ENCODE data around the gene ARID5B.

ARID5B gene

GRCh38 chr10:62021978-62022802 lies 120.7 kb downstream of the ARID5B start:
- H3K36me3 ChIP-seq (ENCODE audit: insufficient read depth, low read length) = peaks cover 47% of the 10 kb centered on the region
- H3K4me1 ChIP-seq (ENCODE audit: insufficient read depth, low read length, poor library complexity, severe bottlenecking) = peaks cover 75% of the 10 kb centered on the region
- H3F3A ChIP-seq (ENCODE audit: low read depth) = no peaks in the 10 kb centered on the region
- peaks cover 97% of the 10 kb centered on the region for H3K79me2 ChIP-seq (ENCODE audit: insufficient read depth, low read length)
- H2AFZ ChIP-seq (ENCODE audit: low read length) = no peak overlapping the region
- no peaks in the 10 kb centered on the region for H3K27me3 ChIP-seq (ENCODE audit: insufficient read depth, low read length, poor library complexity, severe bottlenecking)
- no peaks in the 10 kb centered on the region for H3K9me3 ChIP-seq (ENCODE audit: insufficient read depth, low read depth, low read length)
- H3K9me2 ChIP-seq (replicated peaks; ENCODE audit: low read depth, low read length) = no peaks in the 10 kb centered on the region
- no peak overlapping the region for H3K4me2 ChIP-seq (ENCODE audit: low read depth, low read length, poor library complexity, severe bottlenecking)
- peaks cover 18% of the 10 kb centered on the region for H4K20me1 ChIP-seq (ENCODE audit: insufficient read depth, low read length, poor library complexity, severe bottlenecking)
- TF ChIP-seq EZH2phosphoT487 (IDR thresholded peaks at IDR 0.05; ENCODE audit: borderline replicate concordance) = no peak
- TF ChIP-seq, protein P1, sequence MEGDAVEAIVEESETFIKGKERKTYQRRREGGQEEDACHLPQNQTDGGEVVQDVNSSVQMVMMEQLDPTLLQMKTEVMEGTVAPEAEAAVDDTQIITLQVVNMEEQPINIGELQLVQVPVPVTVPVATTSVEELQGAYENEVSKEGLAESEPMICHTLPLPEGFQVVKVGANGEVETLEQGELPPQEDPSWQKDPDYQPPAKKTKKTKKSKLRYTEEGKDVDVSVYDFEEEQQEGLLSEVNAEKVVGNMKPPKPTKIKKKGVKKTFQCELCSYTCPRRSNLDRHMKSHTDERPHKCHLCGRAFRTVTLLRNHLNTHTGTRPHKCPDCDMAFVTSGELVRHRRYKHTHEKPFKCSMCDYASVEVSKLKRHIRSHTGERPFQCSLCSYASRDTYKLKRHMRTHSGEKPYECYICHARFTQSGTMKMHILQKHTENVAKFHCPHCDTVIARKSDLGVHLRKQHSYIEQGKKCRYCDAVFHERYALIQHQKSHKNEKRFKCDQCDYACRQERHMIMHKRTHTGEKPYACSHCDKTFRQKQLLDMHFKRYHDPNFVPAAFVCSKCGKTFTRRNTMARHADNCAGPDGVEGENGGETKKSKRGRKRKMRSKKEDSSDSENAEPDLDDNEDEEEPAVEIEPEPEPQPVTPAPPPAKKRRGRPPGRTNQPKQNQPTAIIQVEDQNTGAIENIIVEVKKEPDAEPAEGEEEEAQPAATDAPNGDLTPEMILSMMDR (conservative IDR thresholded peaks at IDR 0.05; ENCODE audit: low read length) = no peak
- H3K4me3 ChIP-seq (ENCODE audit: low read length, poor library complexity, severe bottlenecking) = no peak overlapping the region
- no peak overlapping the region for H3K9ac ChIP-seq (ENCODE audit: low read depth, low read length, poor library complexity, severe bottlenecking)

GRCh38 chr10:62022830-62023229 lies 121.3 kb downstream of the ARID5B start:
- H3K9me2 ChIP-seq (replicated peaks; ENCODE audit: low read depth, low read length) = no peaks in the 10 kb centered on the region
- H2AFZ ChIP-seq (ENCODE audit: low read length) = no peak overlapping the region
- H3K4me2 ChIP-seq (ENCODE audit: low read depth, low read length, poor library complexity, severe bottlenecking) = no peak overlapping the region
- no peak overlapping the region for H3K9ac ChIP-seq (ENCODE audit: low read depth, low read length, poor library complexity, severe bottlenecking)
- no peaks in the 10 kb centered on the region for H3K9me3 ChIP-seq (ENCODE audit: insufficient read depth, low read depth, low read length)
- no peaks in the 10 kb centered on the region for H3K27me3 ChIP-seq (ENCODE audit: insufficient read depth, low read length, poor library complexity, severe bottlenecking)
- no peak for TF ChIP-seq EZH2phosphoT487 (IDR thresholded peaks at IDR 0.05; ENCODE audit: borderline replicate concordance)
- TF ChIP-seq, protein P1 (conservative IDR thresholded peaks at IDR 0.05; ENCODE audit: low read length) = no peak
- H3K4me1 ChIP-seq (ENCODE audit: insufficient read depth, low read length, poor library complexity, severe bottlenecking) = peaks cover 74% of the 10 kb centered on the region
- peaks cover 97% of the 10 kb centered on the region for H3K79me2 ChIP-seq (ENCODE audit: insufficient read depth, low read length)
- H3K36me3 ChIP-seq (ENCODE audit: insufficient read depth, low read length) = peaks cover 43% of the 10 kb centered on the region
- no peak overlapping the region for H3K4me3 ChIP-seq (ENCODE audit: low read length, poor library complexity, severe bottlenecking)
- H3F3A ChIP-seq (ENCODE audit: low read depth) = no peaks in the 10 kb centered on the region
- peaks cover 18% of the 10 kb centered on the region for H4K20me1 ChIP-seq (ENCODE audit: insufficient read depth, low read length, poor library complexity, severe bottlenecking)

DNA sequence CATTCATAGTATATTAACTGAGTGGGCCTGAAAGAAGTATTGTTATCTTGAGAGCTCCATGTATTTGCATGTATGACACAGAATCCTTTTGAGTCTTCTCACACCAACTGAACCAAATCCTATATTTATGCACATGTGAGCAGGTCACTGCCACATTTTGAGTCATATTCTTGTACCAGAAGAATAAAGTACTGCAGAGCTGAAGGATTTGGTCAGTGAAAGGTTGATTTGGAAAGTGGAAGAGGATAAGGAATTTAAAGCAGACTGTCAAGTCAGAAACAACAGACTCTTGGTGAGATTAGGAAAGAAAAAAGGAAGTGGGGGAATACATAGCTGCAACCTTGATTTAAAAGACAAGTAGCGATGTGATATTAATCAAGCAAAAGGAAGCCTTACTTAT lies 121.8 kb downstream of the ARID5B start:
- H3K4me1 ChIP-seq (ENCODE audit: insufficient read depth, low read length, poor library complexity, severe bottlenecking) = peaks cover 69% of the 10 kb centered on the region
- no peak overlapping the region for H3K4me2 ChIP-seq (ENCODE audit: low read depth, low read length, poor library complexity, severe bottlenecking)
- H3K36me3 ChIP-seq (ENCODE audit: insufficient read depth, low read length) = peaks cover 44% of the 10 kb centered on the region

More for the DNA sequence above, 121.8 kb downstream of the ARID5B start:
- TF ChIP-seq, protein P1 (conservative IDR thresholded peaks at IDR 0.05; ENCODE audit: low read length) = no peak
- no peak for TF ChIP-seq EZH2phosphoT487 (IDR thresholded peaks at IDR 0.05; ENCODE audit: borderline replicate concordance)
- Histone ChIP-seq H2AFZ (ENCODE audit: low read length) (no peak overlapping the region), H3K9me2 (replicated peaks; ENCODE audit: low read depth, low read length) (no peaks in the 10 kb centered on the region), H3K79me2 (ENCODE audit: insufficient read depth, low read length) (peaks cover 97% of the 10 kb centered on the region), H3K9ac (ENCODE audit: low read depth, low read length, poor library complexity, severe bottlenecking) (no peak overlapping the region), H3K27me3 (ENCODE audit: insufficient read depth, low read length, poor library complexity, severe bottlenecking) (no peaks in the 10 kb centered on the region), H4K20me1 (ENCODE audit: insufficient read depth, low read length, poor library complexity, severe bottlenecking) (peaks cover 18% of the 10 kb centered on the region), H3K4me3 (ENCODE audit: low read length, poor library complexity, severe bottlenecking) (no peak overlapping the region), H3F3A (ENCODE audit: low read depth) (no peaks in the 10 kb centered on the region), H3K9me3 (ENCODE audit: insufficient read depth, low read depth, low read length) (no peaks in the 10 kb centered on the region)
